ENCODE data around the gene LRP11.
"Not testable (repeated sequence)": the region's sequence is repeated elsewhere in the genome, so short reads cannot be mapped to it uniquely, and the experiment has no call there.

Gene LRP11

DNA sequence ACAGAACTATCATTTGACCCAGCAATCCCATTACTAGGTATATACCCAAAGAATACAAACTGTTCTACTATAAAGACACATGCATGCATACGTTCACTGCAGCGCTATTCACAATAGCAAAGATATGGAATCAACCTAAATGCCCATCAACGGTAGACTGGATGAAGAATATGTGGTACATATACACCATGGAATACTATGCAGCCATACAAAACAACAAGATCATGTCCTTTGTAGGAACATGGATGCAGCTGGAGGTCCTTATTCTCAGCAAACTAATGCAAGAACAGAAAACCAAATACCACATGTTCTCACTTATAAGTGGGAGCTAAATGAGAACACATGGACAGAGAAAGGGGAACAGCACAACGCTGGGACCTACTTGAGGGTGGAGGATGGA, 15.8 kb downstream of the LRP11 start:
- not testable (repeated sequence) for DNase-seq (ENCODE audit: low spot score)

DNA sequence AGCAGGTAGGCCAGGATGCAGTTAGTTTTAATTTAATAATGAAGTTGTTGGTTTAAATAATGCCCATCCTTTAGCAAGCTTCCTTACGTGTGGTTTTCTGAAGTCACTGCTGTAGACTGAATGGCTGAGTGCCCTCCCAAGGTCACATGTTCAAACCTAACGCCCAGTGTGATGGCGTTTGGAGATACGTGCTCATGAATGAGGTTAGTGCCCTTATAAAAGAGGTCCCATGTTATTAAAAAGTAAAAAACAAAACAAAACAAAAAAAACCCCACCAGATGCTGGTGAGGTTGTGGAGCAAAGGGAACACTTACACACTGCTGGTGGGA, 16.3 kb downstream of the LRP11 start:
- DNase-seq (ENCODE audit: low spot score) = no peak

GRCh38 chr6:149846321-149846720, 17.8 kb downstream of the LRP11 start:
- peak; percentile 33 for DNase-seq (ENCODE audit: low spot score)

GRCh38 chr6:149845549-149845948, 18.6 kb downstream of the LRP11 start:
- DNase-seq (ENCODE audit: low spot score) = no peak

- DNase-seq (ENCODE audit: low spot score) = no peak
These were observed 19.7 kb downstream of the LRP11 start for GRCh38 chr6:149844480-149844879.

DNA sequence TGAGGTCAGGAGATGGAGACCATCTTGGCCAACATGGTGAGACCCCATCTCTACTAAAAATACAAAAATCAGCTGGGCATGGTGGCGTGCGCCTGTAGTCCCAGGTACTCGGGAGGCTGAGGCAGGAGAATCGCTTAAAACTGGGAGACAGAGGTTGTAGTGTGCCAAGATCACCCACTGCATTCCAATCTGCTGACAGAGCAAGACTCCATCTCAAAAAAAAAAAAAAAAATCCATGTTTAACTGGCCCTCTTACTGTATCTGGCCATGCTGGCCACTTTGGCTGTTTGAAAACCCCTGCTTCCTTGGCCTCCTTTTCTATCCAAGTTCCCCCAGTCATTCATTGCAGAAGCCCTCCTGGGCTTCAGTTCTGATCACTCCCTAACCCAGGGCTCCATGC, 20.1 kb downstream of the LRP11 start:
- not testable (repeated sequence) for DNase-seq (ENCODE audit: low spot score)

DNA sequence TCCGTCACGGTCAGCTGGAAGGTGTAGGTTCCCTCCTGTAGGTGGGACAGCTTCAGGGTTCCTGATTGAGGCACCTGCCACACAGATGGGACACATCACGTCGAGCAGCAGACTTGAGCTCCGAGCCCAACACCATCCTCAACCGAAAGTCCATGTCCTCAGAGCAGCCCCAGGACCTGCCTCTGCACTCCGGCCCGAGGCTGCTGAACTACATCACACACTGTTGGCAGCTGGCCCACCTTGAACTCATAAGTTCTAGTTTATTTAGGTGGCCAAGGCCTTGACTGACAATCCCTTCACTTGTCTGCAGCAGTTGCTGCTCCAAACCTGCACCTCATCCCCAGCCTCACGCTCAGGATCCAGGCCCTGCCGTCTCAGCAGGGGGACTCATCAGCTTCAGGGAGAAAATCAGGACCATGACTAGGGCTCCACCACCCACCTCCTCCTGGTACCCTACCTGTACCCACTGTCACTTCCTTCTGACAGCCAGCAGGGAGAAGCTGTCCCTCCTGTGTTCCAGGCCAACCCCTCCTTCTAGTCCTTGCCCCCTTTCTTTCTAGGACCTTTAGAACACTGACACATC, 21.0 kb downstream of the LRP11 start:
- DNase-seq (ENCODE audit: low spot score) = no peak

- DNase-seq (ENCODE audit: low spot score) = no peak
These were observed 21.8 kb downstream of the LRP11 start for GRCh38 chr6:149842331-149842730.

DNA sequence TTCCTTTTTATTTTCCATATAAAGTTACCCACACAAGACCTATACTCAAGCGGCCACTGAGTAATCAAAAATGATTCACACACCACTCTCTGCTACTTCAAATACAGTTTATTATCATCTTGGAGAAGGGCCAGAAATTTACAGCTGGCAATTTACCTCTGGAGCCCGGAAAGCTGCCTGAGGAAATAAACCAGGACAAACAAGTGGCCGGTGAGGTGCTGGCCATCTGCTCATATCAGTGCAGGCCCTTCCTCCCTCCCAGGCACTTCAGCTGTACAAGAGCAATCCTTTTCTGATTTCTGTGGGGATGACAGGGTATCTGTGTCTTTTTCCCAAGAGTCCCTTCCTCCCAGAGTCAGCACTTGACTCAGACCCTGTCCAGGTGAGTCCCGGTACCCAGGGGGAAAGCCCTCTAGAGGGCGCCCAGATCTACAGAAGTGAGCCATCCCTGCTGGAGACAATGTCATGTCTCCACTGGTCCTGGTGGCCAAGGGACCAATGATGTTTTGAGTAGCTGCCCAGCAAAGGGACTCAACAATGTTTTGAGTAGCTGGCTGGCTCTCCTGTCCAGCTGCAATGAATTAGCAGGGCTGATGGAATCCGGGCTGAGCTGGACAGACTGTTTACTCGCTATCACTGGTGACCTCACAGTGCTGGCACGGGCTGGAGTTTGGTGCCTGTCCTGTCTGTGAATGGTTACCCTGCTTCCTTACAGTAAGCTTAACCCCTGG, 23.6 kb downstream of the LRP11 start:
- DNase-seq (ENCODE audit: low spot score) = peak; percentile 30

DNA sequence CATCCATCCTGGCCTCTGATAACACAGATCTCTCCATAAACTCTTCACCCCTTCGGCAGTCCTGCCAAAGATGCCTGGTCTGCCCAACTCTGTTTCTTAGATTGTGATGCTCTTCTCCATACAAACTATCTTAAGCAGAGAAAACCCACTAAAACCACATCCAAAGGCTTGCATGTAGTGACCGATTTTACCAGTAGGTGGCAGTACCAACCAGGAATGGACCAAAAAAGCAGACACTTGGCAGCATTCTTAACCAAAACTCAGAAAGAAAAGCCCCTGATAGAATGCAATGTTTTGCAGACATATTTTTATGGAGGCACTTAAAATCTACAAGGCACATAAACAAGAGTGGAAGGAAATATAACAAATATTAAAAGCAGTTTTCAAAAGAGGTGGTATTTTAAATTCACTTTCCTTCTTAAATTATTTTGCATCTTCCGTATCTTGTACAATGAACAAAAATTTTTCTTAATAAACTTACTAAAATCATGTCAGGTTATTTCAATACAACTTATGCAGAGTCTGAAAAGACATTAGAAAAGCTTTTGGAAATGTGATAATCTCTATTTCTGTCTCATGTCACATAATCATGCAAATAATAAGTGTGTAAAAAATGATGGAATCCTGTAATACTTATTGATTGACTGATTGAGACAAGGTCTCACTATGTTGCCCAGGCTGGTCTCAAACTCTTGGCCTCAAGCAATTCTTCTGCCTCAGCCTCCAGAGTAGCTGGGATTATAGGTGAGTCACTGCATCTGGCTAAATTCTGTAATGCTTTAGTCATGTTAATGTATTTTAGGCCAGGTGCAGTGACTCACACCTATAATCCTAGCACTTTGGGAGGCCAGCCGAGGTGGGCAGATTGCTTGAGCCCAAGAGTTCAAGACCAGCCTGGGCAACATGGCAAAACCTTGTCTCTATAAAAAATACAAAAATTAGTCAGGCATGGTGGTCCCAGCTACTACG, 29.4 kb downstream of the LRP11 start:
- peak; percentile 46 for DNase-seq (ENCODE audit: low spot score)

GRCh38 chr6:149833651-149834050, 30.5 kb downstream of the LRP11 start:
- DNase-seq (ENCODE audit: low spot score) = no peak

DNA sequence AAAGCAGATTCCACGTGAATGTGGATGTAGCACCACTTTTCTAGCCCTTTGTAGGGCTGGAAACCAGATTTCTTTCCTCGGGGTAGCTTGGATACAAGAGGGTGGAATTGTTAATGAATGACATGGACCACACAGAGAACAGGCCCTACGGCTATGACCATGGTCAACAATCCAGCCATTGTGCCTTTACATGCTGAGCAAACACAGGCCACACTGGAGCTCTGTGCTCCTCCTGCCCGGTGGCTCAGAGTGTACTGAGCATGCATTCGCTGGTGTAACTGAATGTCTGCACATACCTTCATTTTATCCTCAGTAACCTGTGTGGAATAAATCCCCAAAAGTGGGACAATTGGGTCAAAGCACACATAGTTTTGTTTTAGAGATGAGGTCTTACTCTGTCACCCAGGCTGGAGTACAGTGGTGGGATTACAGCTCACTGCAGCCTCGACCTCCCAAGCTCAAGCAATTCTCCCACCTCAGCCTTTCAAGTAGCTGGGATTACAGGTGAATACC, 32.8 kb downstream of the LRP11 start:
- DNase-seq (ENCODE audit: low spot score) = no peak

GRCh38 chr6:149830731-149831307, 33.3 kb downstream of the LRP11 start:
- no peak for DNase-seq (ENCODE audit: low spot score)

DNA sequence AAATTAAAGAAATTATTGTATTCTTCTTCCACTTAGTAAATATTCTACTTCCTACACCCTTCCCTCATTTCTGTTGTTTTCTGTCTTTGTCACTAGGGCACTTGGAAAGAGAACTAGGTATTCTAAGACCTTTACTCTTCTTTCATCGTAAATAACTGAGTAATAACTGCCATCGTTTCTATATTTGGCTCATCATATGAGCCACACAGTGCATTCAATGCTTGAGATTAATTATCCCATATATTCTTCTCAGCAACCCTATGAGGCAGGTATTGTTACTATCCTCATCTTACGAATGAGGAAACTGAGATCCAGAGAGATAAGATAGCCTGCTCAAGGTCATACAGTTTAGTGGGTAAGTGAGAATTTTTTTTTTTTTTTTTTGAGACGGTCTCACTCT, 38.9 kb downstream of the LRP11 start:
- no peak for DNase-seq (ENCODE audit: low spot score)

- DNase-seq (ENCODE audit: low spot score) = no peak
These were observed 41.1 kb downstream of the LRP11 start for GRCh38 chr6:149823013-149823412.

GRCh38 chr6:149821492-149821891, 42.7 kb downstream of the LRP11 start:
- no peak for DNase-seq (ENCODE audit: low spot score)

GRCh38 chr6:149820506-149820905, 43.7 kb downstream of the LRP11 start:
- DNase-seq (ENCODE audit: low spot score) = no peak

- DNase-seq (ENCODE audit: low spot score) = no peak
These were observed 48.4 kb downstream of the LRP11 start for GRCh38 chr6:149815788-149816187.

GRCh38 chr6:149813351-149813750, 50.8 kb downstream of the LRP11 start:
- no peak for DNase-seq (ENCODE audit: low spot score)

GRCh38 chr6:149809798-149810197, 54.4 kb downstream of the LRP11 start:
- no peak for DNase-seq (ENCODE audit: low spot score)

GRCh38 chr6:149806127-149806526, 58.0 kb downstream of the LRP11 start:
- no peak for DNase-seq (ENCODE audit: low spot score)

- no peak for DNase-seq (ENCODE audit: low spot score)
These were observed 80.6 kb downstream of the LRP11 start for GRCh38 chr6:149783551-149783950.
